Uterus (tissue), 4 donors: ENCODE measurements around the gene TSPAN3. TPM values are rescaled to one million over a fixed set of nuclear protein-coding genes. Genes with fewer than 3 reads are reported as not detected.

Source experiments
- DNase-seq, 2 donors: peaks; one replicate each; pipeline ENCODE4 v3.0.0-alpha.2; 2019 to 2020
- H3K27ac ChIP-seq, 2 donors: fragments of 200-600 bp; sonication (generic); 1 replicate in 1 of 2; 2 replicates in 1 of 2; pipeline ENCODE4 v1.5.1; 2016 to 2018
- H3K27me3 ChIP-seq, 2 donors: fragments of 200-600 bp; sonication (generic); one replicate each; pipeline ENCODE4 v1.5.1; 2018 to 2019; ENCODE audit warnings: control low read depth in 1 of 2
- H3K36me3 ChIP-seq, 2 donors: fragments of 200-600 bp; sonication (generic); one replicate each; pipeline ENCODE4 v1.5.1; 2019; ENCODE audit warnings: control low read depth in 1 of 2
- H3K4me1 ChIP-seq, 2 donors: fragments of 200-600 bp; sonication (generic); one replicate each; pipeline ENCODE4 v1.5.1; 2018 to 2019; ENCODE audit warnings: control low read depth in 1 of 2
- H3K4me3 ChIP-seq, 2 donors: fragments of 200-600 bp; sonication (generic); 1 replicate in 1 of 2; 2 replicates in 1 of 2; pipeline ENCODE4 v1.5.1; 2018 to 2019; ENCODE audit warnings: mild to moderate bottlenecking in 1 of 2
- H3K9me3 ChIP-seq, 2 donors: fragments of 200-600 bp; sonication (generic); one replicate each; pipeline ENCODE4 v1.5.1; 2019; ENCODE audit warnings: control low read depth in 1 of 2
- POLR2A ChIP-seq, 2 donors: fragments of 450-650 bp; IDR thresholded peaks; one replicate each; pipeline ENCODE4 v1.6.1; 2016; ENCODE audit warnings: antibody characterized with exemption in 2 of 2, mild to moderate bottlenecking in 1 of 2, moderate library complexity in 1 of 2
- intact Hi-C: fragments of 100-400 bp; cut with DNase I; formaldehyde crosslinking; loops from one replicate; pipeline ENCODE4 v1.15.1; 2023; ENCODE audit warnings: low total_unique reads
- total RNA-seq, 4 donors: library from RNA; depleted of rRNA in 3 of 4; stranded (reverse); fragments of >200 nt in 3 of 4; gene quantifications; one replicate each; pipeline versions ENCODE4 v1.1.0 to v1.2.4, GENCODE V29; 2014 to 2023
- TF ChIP-seq, protein P1 (sequence below), 4 experiments: fragments of 200-600 bp in 2 of 4; fragments of 450-650 bp in 2 of 4; sonication (generic) in 2 of 4; IDR thresholded peaks; one replicate each; pipeline ENCODE4 v1.5.1; 2016 to 2019; ENCODE audit warnings: antibody characterized with exemption in 4 of 4, mild to moderate bottlenecking in 2 of 4, moderate library complexity in 1 of 4
- donor health status: DM: yes; HTN: yes; CAD: no.

TSPAN3 gene
- total RNA-seq, 4 donors from 2014 or later, result 62.0 to 446 (median 114) TPM

DNA sequence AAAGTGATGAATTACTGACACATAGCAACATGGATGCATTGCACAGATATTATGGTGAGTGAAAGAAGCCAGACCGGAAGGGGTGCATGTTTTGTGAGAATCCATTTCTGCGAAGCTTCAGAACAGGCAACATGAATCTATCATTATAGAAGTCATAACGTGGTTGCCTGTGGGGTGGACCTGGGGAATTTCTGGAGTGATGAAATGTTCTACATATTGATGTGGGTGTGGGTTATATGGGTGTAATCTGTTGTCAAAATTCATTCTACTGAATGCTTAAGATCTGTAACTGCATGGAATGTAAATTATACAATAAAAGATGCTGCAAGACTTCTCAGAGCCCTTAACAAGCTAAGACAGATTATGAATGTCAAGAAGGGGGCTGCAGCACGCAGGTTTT, 25.2 kb upstream of the TSPAN3 start:
- Histone ChIP-seq H3K9me3 (no peaks in the 10 kb centered on the region), H3K4me3 (no peak overlapping the region), H3K27ac (no peak overlapping the region), H3K4me1 (no peaks in the 10 kb centered on the region), H3K36me3 (no peaks in the 10 kb centered on the region), H3K27me3 (no peaks in the 10 kb centered on the region)
- TF ChIP-seq, protein P1, sequence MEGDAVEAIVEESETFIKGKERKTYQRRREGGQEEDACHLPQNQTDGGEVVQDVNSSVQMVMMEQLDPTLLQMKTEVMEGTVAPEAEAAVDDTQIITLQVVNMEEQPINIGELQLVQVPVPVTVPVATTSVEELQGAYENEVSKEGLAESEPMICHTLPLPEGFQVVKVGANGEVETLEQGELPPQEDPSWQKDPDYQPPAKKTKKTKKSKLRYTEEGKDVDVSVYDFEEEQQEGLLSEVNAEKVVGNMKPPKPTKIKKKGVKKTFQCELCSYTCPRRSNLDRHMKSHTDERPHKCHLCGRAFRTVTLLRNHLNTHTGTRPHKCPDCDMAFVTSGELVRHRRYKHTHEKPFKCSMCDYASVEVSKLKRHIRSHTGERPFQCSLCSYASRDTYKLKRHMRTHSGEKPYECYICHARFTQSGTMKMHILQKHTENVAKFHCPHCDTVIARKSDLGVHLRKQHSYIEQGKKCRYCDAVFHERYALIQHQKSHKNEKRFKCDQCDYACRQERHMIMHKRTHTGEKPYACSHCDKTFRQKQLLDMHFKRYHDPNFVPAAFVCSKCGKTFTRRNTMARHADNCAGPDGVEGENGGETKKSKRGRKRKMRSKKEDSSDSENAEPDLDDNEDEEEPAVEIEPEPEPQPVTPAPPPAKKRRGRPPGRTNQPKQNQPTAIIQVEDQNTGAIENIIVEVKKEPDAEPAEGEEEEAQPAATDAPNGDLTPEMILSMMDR (IDR thresholded peaks at IDR 0.05), result no peak
- TF ChIP-seq POLR2A (IDR thresholded peaks at IDR 0.05), result no peak
- intact Hi-C loops, result no loop called here
- no peak for DNase-seq

DNA sequence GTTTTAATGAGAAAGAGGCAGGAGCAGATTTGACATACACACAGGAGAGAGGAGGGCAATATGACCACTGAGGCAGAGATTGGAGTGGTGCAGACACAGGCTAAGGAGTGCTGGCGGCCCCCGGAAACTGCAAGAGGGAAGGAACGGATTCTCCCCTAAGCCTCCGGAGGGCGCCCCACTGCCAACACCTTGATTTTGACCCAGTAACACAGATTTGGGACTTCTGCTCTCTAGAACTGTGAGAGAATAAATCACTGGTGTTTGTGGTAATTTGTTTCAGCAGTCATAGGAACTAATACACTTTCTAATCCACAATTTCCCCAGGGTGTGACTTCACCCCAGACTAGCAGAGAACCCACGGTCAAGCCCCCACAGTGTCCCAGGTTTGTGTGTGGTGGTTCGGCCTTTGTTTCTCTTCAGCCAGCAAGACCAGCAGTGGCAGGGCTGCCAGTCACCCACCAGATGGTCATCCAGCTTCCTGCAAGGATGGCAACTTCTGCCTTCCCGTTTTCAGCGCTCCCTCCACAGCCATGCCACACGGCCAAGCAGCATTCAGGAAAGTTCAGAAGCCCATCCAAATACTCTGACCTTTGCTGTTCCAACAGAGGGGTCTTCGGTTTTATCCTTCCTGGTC, 23.6 kb upstream of the TSPAN3 start:
- TF ChIP-seq, protein P1 (IDR thresholded peaks at IDR 0.05), result no peak
- TF ChIP-seq POLR2A (IDR thresholded peaks at IDR 0.05), result no peak

DNA sequence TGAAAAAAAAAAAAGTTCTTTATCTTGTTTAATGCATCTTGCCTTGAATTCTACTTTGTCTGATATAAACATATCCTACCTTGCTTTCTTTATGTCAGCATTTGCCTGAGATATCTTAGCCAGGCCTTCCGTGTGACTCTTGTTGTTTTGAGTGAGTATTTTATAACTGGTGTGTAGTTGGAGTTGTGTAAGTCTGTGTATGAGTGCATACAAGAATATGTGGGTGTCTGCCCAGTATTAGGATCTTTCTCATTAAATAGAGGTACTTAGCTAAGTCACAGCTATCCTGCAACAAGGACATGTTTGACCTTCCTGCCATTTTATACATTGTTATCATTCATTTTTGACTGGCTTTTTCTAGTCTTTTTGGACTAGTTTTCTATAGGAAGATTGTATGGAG, 22.5 kb upstream of the TSPAN3 start:
- Histone ChIP-seq H3K4me1 (no peaks in the 10 kb centered on the region), H3K27me3 (no peaks in the 10 kb centered on the region), H3K27ac (no peak overlapping the region), H3K36me3 (no peaks in the 10 kb centered on the region), H3K4me3 (no peak overlapping the region), H3K9me3 (no peaks in the 10 kb centered on the region)
- no peak for TF ChIP-seq POLR2A (IDR thresholded peaks at IDR 0.05)
- TF ChIP-seq, protein P1 (IDR thresholded peaks at IDR 0.05), result no peak
- no peak for DNase-seq
- intact Hi-C loops, result no loop called here

More for the DNA sequence above, 23.6 kb upstream of the TSPAN3 start:
- no peak overlapping the region for H3K4me3 ChIP-seq
- no peaks in the 10 kb centered on the region for H3K9me3 ChIP-seq
- H3K4me1 ChIP-seq, result no peaks in the 10 kb centered on the region
- no peaks in the 10 kb centered on the region for H3K36me3 ChIP-seq
- no peak for DNase-seq
- H3K27me3 ChIP-seq, result no peaks in the 10 kb centered on the region
- H3K27ac ChIP-seq, result no peak overlapping the region
- intact Hi-C loops, result no loop called here

DNA sequence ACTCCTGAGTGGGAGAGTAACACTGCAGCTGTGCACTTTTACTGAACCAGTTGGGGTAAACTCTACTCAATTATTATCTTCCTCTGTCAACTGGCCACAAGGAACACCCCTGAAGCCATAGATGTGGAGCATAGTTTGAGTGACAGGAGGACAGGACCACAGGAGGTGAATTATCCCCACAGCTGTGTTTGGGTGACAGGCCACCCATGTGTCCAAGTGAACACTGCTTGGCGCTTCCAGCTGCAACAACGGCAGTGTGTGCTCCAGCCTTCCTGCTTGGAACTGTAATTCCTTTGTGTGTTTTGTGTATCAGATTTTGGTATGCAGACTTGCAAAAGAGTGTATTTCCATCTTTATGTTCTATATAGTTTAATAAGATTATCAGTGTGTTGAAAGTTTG, 20.2 kb upstream of the TSPAN3 start:
- no peak overlapping the region for H3K27ac ChIP-seq
- TF ChIP-seq POLR2A (IDR thresholded peaks at IDR 0.05), result no peak
- TF ChIP-seq, protein P1 (IDR thresholded peaks at IDR 0.05), result no peak
- no peaks in the 10 kb centered on the region for H3K4me1 ChIP-seq
- no peaks in the 10 kb centered on the region for H3K36me3 ChIP-seq
- intact Hi-C loops, result no loop called here
- H3K4me3 ChIP-seq, result no peak overlapping the region
- H3K9me3 ChIP-seq, result no peaks in the 10 kb centered on the region
- no peak for DNase-seq
- H3K27me3 ChIP-seq, result no peaks in the 10 kb centered on the region

GRCh38 chr15:77087213-77087612, 16.3 kb upstream of the TSPAN3 start:
- Histone ChIP-seq H3K36me3 (no peaks in the 10 kb centered on the region), H3K27me3 (no peaks in the 10 kb centered on the region), H3K4me3 (no peak overlapping the region), H3K9me3 (no peaks in the 10 kb centered on the region), H3K27ac (no peak overlapping the region), H3K4me1 (no peaks in the 10 kb centered on the region)
- DNase-seq, result no peak
- TF ChIP-seq, protein P1 (IDR thresholded peaks at IDR 0.05), result no peak
- no peak for TF ChIP-seq POLR2A (IDR thresholded peaks at IDR 0.05)
- intact Hi-C loops, result no loop called here
